ENCODE data around the gene RNF144A.

Gene RNF144A

GRCh38 chr2:6982449-6982848 lies 65.2 kb downstream of the RNF144A start:
- WGBS, 2 experiments = 94 to 95% methylated on average over 5 of the region's 5 CpGs
- peaks cover 10% of the 10 kb centered on the region for H3K4me1 ChIP-seq (ENCODE audit: control insufficient read depth, insufficient read depth, low read length)
- H3K36me3 ChIP-seq (ENCODE audit: control insufficient read depth, insufficient read depth, low read length) = no peaks in the 10 kb centered on the region
- no peak overlapping the region for H3K4me3 ChIP-seq (ENCODE audit: insufficient read depth, low read depth, low read length)
- no peaks in the 10 kb centered on the region for H3K9me3 ChIP-seq (ENCODE audit: control insufficient read depth, low read length)
- H3K27me3 ChIP-seq (ENCODE audit: control insufficient read depth, insufficient read depth, low read length, poor library complexity, severe bottlenecking) = no peaks in the 10 kb centered on the region
- no peak overlapping the region for H3K27ac ChIP-seq (ENCODE audit: insufficient read depth, low read depth, low read length, poor library complexity, severe bottlenecking)

DNA sequence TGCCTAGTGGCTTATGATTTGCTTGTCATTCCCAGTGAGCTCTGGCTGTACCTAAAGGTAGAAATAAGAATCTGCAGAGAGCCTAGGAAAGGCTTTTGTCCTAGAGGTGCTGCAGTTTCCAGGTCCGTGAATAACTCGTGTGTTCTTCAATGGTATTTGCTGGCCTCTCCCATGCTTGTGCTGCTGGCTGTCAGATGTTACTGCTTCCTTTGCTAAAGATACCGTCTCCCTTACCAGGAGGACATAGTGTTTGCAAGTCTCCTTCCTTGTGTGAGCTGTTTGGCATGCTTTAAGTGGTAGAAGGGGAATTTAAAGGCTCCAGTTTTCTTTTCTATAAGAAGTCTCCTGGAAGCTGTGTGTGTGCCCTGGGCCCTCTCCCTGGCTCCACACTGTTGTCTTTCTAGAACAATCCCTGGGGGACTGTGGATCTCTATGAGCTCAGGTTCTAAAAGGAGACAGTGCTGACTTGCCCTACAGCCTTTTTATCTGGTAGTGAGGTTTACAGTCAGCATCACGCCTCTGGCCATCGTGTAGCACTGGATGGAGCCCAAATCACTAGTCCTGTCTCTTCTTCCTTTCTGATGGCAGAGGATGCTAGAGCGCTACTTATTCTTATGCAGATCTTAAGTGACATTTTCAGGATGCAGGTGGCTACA lies 65.8 kb downstream of the RNF144A start:
- 85 to 88% methylated on average over 6 of the region's 6 CpGs for WGBS, 2 experiments
- Histone ChIP-seq H3K4me1 (ENCODE audit: control insufficient read depth, insufficient read depth, low read length) (peaks cover 11% of the 10 kb centered on the region), H3K9me3 (ENCODE audit: control insufficient read depth, low read length) (no peaks in the 10 kb centered on the region), H3K4me3 (ENCODE audit: insufficient read depth, low read depth, low read length) (no peak overlapping the region), H3K27me3 (ENCODE audit: control insufficient read depth, insufficient read depth, low read length, poor library complexity, severe bottlenecking) (no peaks in the 10 kb centered on the region), H3K27ac (ENCODE audit: insufficient read depth, low read depth, low read length, poor library complexity, severe bottlenecking) (no peak overlapping the region), H3K36me3 (ENCODE audit: control insufficient read depth, insufficient read depth, low read length) (no peaks in the 10 kb centered on the region)

DNA sequence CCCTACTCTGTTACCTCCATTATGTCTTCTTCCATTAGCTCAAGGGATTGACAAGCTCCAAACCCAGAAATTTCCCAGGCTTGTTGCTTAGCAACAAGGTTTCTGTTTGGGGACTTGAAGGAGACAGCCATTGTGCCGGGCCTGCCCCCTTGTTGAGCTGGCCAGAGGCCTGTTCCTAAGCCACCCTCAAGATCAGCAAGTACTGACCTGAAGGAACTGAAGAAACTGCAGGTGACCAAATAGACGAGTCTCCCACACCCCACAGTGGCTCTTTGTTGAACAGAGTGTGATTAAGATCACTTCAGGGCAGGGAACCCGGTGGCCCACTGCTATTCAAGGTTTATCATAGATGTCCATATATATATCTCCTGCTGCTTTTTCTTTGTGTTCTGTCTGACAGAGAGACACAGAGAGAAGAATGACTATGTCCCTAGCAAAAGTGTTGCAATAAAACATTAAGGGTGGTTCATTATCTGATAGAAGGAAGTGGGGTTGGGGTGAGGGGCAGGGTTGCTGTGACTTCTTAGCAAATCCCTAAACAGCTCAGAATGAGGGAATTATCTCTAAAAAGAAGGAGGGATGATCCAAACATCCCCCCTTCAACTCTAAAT lies 69.2 kb downstream of the RNF144A start:
- no peaks in the 10 kb centered on the region for H3K9me3 ChIP-seq (ENCODE audit: control insufficient read depth, low read length)
- H3K36me3 ChIP-seq (ENCODE audit: control insufficient read depth, insufficient read depth, low read length) = peaks cover 8% of the 10 kb centered on the region
- H3K27me3 ChIP-seq (ENCODE audit: control insufficient read depth, insufficient read depth, low read length, poor library complexity, severe bottlenecking) = no peaks in the 10 kb centered on the region
- 27 to 29% methylated on average over 3 of the region's 3 CpGs for WGBS, 2 experiments
- peak overlapping the region; percentile 48 for H3K27ac ChIP-seq (ENCODE audit: insufficient read depth, low read depth, low read length, poor library complexity, severe bottlenecking)
- H3K4me1 ChIP-seq (ENCODE audit: control insufficient read depth, insufficient read depth, low read length) = peaks cover 11% of the 10 kb centered on the region
- H3K4me3 ChIP-seq (ENCODE audit: insufficient read depth, low read depth, low read length) = no peak overlapping the region

DNA sequence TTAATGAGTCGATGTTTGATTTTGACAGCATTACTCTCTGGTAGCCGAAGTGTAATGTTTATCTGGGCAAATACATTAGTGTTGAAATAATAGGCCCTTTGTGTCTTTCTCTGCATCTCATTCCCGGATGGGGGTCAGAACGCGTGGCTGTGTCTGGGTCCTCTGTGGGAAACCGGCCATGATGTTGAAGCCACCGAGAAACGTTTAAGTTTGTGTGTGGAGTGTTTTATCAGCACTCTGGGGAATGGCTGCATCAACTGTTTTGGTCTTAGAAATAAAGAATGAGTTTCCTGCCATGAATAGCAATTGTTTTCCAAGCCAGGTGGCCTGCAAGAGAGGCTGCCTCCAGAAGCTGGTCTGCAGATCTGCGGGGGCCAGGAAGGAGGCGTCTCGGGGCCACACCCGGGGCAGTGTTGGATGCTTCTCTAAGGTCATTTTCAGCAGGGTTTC lies 69.7 kb downstream of the RNF144A start:
- no peak overlapping the region for H3K4me3 ChIP-seq (ENCODE audit: insufficient read depth, low read depth, low read length)
- H3K9me3 ChIP-seq (ENCODE audit: control insufficient read depth, low read length) = no peaks in the 10 kb centered on the region
- H3K27me3 ChIP-seq (ENCODE audit: control insufficient read depth, insufficient read depth, low read length, poor library complexity, severe bottlenecking) = no peaks in the 10 kb centered on the region
- peak overlapping the region; percentile 48 for H3K27ac ChIP-seq (ENCODE audit: insufficient read depth, low read depth, low read length, poor library complexity, severe bottlenecking)
- WGBS, 2 experiments = 90% methylated on average over 12 of the region's 12 CpGs
- peaks cover 11% of the 10 kb centered on the region for H3K4me1 ChIP-seq (ENCODE audit: control insufficient read depth, insufficient read depth, low read length)
- peaks cover 9% of the 10 kb centered on the region for H3K36me3 ChIP-seq (ENCODE audit: control insufficient read depth, insufficient read depth, low read length)

GRCh38 chr2:6990871-6991270 lies 73.7 kb downstream of the RNF144A start:
- WGBS, 2 experiments = 92 to 95% methylated on average over 3 of the region's 3 CpGs
- Histone ChIP-seq H3K36me3 (ENCODE audit: control insufficient read depth, insufficient read depth, low read length) (peaks cover 9% of the 10 kb centered on the region), H3K27me3 (ENCODE audit: control insufficient read depth, insufficient read depth, low read length, poor library complexity, severe bottlenecking) (no peaks in the 10 kb centered on the region), H3K4me3 (ENCODE audit: insufficient read depth, low read depth, low read length) (no peak overlapping the region), H3K27ac (ENCODE audit: insufficient read depth, low read depth, low read length, poor library complexity, severe bottlenecking) (no peak overlapping the region), H3K4me1 (ENCODE audit: control insufficient read depth, insufficient read depth, low read length) (peaks cover 37% of the 10 kb centered on the region), H3K9me3 (ENCODE audit: control insufficient read depth, low read length) (no peaks in the 10 kb centered on the region)

GRCh38 chr2:6992794-6993228 lies 75.6 kb downstream of the RNF144A start:
- 90 to 91% methylated on average over 3 of the region's 4 CpGs for WGBS, 2 experiments
- Histone ChIP-seq H3K27ac (ENCODE audit: insufficient read depth, low read depth, low read length, poor library complexity, severe bottlenecking) (no peak overlapping the region), H3K27me3 (ENCODE audit: control insufficient read depth, insufficient read depth, low read length, poor library complexity, severe bottlenecking) (no peaks in the 10 kb centered on the region), H3K4me1 (ENCODE audit: control insufficient read depth, insufficient read depth, low read length) (peaks cover 26% of the 10 kb centered on the region), H3K36me3 (ENCODE audit: control insufficient read depth, insufficient read depth, low read length) (peaks cover 9% of the 10 kb centered on the region), H3K4me3 (ENCODE audit: insufficient read depth, low read depth, low read length) (no peak overlapping the region), H3K9me3 (ENCODE audit: control insufficient read depth, low read length) (no peaks in the 10 kb centered on the region)

DNA sequence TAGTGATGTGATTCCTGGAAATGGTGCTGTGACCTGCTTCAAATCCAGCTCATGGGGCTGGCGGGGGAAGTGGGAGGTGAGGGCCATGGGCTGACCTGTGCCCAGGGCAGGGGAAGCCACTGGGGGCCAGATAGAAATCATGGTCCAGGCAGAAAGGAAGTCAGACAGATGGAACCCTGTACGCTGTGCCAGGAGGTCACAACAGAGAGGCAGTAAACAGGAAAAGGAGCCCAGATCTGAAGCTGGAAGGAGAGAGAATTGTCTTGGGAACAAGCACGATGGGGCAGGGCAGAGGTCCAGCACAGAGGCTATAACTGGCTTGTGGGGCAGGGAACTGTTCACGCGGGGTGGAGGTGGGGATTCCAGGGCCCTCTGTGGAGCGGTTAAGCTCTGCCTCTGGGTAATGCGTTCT lies 76.0 kb downstream of the RNF144A start:
- Histone ChIP-seq H3K4me3 (ENCODE audit: insufficient read depth, low read depth, low read length) (no peak overlapping the region), H3K36me3 (ENCODE audit: control insufficient read depth, insufficient read depth, low read length) (peaks cover 9% of the 10 kb centered on the region), H3K27me3 (ENCODE audit: control insufficient read depth, insufficient read depth, low read length, poor library complexity, severe bottlenecking) (no peaks in the 10 kb centered on the region), H3K27ac (ENCODE audit: insufficient read depth, low read depth, low read length, poor library complexity, severe bottlenecking) (no peak overlapping the region), H3K9me3 (ENCODE audit: control insufficient read depth, low read length) (no peaks in the 10 kb centered on the region), H3K4me1 (ENCODE audit: control insufficient read depth, insufficient read depth, low read length) (peaks cover 26% of the 10 kb centered on the region)
- WGBS, 2 experiments = 91 to 92% methylated on average over 7 of the region's 7 CpGs

DNA sequence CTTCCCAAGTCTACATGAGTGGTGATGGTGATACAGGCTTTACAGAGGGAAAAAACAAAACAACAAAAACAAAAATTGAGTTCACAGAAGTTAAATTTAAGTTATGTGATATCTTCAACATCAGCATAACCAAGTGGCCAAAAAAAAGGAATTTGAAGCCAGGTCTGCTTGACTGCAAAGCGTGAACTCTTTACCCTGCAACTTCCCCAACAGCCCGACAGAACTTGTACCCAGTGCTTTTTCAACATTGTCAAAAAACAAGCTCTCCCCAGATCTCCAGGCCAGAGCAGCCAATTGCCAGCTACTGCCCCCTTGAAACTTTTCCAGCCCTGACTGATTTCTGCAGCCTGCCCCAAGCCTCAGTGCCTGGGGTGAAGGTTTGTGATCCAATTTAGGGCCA lies 76.7 kb downstream of the RNF144A start:
- WGBS, 2 experiments = 85 to 93% methylated on average over 2 of the region's 2 CpGs
- H3K4me3 ChIP-seq (ENCODE audit: insufficient read depth, low read depth, low read length) = no peak overlapping the region
- no peaks in the 10 kb centered on the region for H3K9me3 ChIP-seq (ENCODE audit: control insufficient read depth, low read length)
- no peak overlapping the region for H3K27ac ChIP-seq (ENCODE audit: insufficient read depth, low read depth, low read length, poor library complexity, severe bottlenecking)
- H3K27me3 ChIP-seq (ENCODE audit: control insufficient read depth, insufficient read depth, low read length, poor library complexity, severe bottlenecking) = no peaks in the 10 kb centered on the region
- peaks cover 9% of the 10 kb centered on the region for H3K36me3 ChIP-seq (ENCODE audit: control insufficient read depth, insufficient read depth, low read length)
- peaks cover 30% of the 10 kb centered on the region for H3K4me1 ChIP-seq (ENCODE audit: control insufficient read depth, insufficient read depth, low read length)

DNA sequence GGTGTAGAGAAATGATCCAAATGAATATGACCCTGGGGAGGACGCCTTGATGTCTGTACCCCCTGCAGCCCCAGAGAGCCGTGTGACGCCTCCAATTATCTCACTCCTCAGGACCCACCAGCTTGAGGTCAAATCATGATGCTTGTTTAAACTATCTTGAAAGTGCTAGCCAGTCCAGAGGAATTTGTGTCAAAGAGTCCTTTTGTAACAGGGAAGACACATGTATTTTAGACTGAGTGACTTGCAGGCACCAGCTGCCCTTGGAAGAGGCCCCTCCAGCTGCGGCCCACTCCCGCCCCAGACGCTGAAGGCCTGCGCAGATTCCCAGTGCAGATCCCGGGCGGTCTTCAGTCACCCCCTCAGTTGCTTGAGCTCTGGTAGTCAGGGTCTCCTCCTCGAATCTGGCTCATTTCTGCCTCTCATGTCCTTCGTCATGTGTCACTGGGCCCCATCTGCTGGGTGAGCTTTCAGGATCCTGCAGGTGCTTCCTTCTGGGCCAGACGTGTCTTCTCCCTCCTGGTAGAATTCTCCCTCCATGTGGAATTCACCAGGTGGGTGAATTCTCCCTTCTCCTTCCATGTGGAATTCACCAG lies 77.4 kb downstream of the RNF144A start:
- Histone ChIP-seq H3K9me3 (ENCODE audit: control insufficient read depth, low read length) (no peaks in the 10 kb centered on the region), H3K36me3 (ENCODE audit: control insufficient read depth, insufficient read depth, low read length) (peaks cover 9% of the 10 kb centered on the region), H3K4me3 (ENCODE audit: insufficient read depth, low read depth, low read length) (no peak overlapping the region), H3K4me1 (ENCODE audit: control insufficient read depth, insufficient read depth, low read length) (peaks cover 30% of the 10 kb centered on the region), H3K27me3 (ENCODE audit: control insufficient read depth, insufficient read depth, low read length, poor library complexity, severe bottlenecking) (no peaks in the 10 kb centered on the region), H3K27ac (ENCODE audit: insufficient read depth, low read depth, low read length, poor library complexity, severe bottlenecking) (no peak overlapping the region)
- WGBS, 2 experiments = 85 to 88% methylated on average over 12 of the region's 12 CpGs

- Histone ChIP-seq H3K36me3 (ENCODE audit: control insufficient read depth, insufficient read depth, low read length) (peaks cover 8% of the 10 kb centered on the region), H3K27me3 (ENCODE audit: control insufficient read depth, insufficient read depth, low read length, poor library complexity, severe bottlenecking) (no peaks in the 10 kb centered on the region), H3K9me3 (ENCODE audit: control insufficient read depth, low read length) (no peaks in the 10 kb centered on the region), H3K27ac (ENCODE audit: insufficient read depth, low read depth, low read length, poor library complexity, severe bottlenecking) (no peak overlapping the region), H3K4me3 (ENCODE audit: insufficient read depth, low read depth, low read length) (no peak overlapping the region), H3K4me1 (ENCODE audit: control insufficient read depth, insufficient read depth, low read length) (peaks cover 30% of the 10 kb centered on the region)
- WGBS, 2 experiments = 71 to 78% methylated on average over 11 of the region's 11 CpGs
These were observed 78.3 kb downstream of the RNF144A start for GRCh38 chr2:6995391-6996097.

Data from ectodermal cell (in vitro differentiated cells).